ENCODE results near the gene NOXA1. TPM values are rescaled to one million over a fixed set of nuclear protein-coding genes. Genes with fewer than 3 reads are reported as not detected.

The NOXA1 gene
- total and polyA plus RNA-seq, 2 of the 8 experiments (the other 6 are each of a cell fraction or from before 2014, with no cell fraction given): 0.34 to 0.91 TPM

DNA sequence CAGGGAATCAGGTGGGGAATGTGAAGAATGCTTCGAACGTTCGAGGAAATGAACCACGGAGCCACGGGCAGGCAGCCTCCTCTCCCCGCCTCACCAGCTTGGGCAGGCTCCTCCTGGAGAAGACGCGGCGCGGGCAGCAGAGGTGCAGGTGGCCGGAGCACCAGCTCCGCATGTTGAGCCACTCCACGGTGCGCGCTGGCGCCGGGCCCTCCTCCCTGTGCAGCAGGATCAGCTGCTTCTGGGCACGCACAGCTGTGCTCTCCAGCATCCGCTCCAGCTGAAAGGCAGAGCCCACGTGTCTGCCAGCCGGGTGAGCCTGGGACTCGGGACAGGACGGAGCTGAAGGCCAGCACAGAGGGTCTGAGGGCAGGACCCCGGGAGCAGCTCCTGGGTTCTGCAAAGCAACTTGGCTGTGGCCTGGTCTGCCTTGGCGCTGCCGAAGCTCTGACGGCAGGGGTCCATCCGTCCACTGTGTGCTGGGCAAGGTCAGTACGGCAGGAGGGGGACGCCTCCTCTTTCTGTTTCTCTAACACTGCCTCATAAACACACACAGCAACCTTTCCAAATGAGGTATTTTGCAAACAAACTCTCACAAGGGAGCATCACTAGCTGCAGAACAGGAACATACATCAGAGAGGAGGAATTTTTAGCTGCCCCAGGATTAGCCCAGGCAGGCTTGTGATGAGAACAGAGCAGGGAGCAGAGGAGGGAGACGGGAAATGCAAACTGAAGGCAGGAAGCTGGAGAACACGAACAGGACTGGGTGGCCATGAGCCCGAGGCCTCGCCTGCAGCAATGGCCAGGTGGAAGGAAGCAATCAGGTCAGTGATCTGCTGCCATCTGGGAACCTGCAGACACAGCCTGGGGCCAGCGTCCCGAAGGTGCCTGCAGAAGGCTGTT, 56.0 kb downstream of the NOXA1 start:
- H4K8ac ChIP-seq (ENCODE audit: extremely low read depth, insufficient read depth, low read length): no peak overlapping the region; the same call in 1 of the 2 replicates
- no peak overlapping the region for H3K27ac ChIP-seq (ENCODE audit: low read depth, low read length)
- no peaks in the 10 kb centered on the region for H4K20me1 ChIP-seq (replicated peaks in 1 of 2; ENCODE audit: control insufficient read depth in 1 of 2, insufficient read depth in 2 of 2, low read length in 2 of 2)
- no peak overlapping the region; the same call in 1 of the 2 replicates for H2BK15ac ChIP-seq (ENCODE audit: low read length)
- FAIRE-seq (no peak), DNase-seq (ENCODE audit: low read depth in 1 of 2, low spot score in 2 of 2) (no peak)
- no peaks in the 10 kb centered on the region for H3K79me2 ChIP-seq (ENCODE audit: control insufficient read depth in 1 of 2, insufficient read depth in 2 of 2, low read length in 2 of 2)
- no peak overlapping the region for H2BK120ac ChIP-seq (replicated peaks; ENCODE audit: low read depth, low read length)
- H4K5ac ChIP-seq (ENCODE audit: insufficient read length, low read depth, low read length): no peak overlapping the region
- H3K9me3 ChIP-seq (ENCODE audit: insufficient read depth in 2 of 2, low read depth in 1 of 2, low read length in 1 of 2): peaks cover 4 to 10% of the 10 kb centered on the region in 2 experiments; a peak in 3 of 4 replicates
- H3K56ac ChIP-seq (replicated peaks; ENCODE audit: insufficient read length, low read depth, low read length): no peak overlapping the region
- H2BK20ac ChIP-seq (ENCODE audit: low read length): no peak overlapping the region
- 90% methylated on average over 30 of the region's 36 CpGs; no CpG with 5 or more reads in 1 of the 2 experiments for WGBS, 2 experiments (ENCODE audit: extremely low coverage in 1 of 2, insufficient coverage in 1 of 2, insufficient read length in 1 of 2, insufficient replicate concordance in 2 of 2, low coverage in 1 of 2, low lambda C conversion rate in 2 of 2, missing lambda C conversion rate in 1 of 2)
- H3K36me3 ChIP-seq (ENCODE audit: control insufficient read depth in 2 of 4, insufficient read depth in 4 of 4, low read length in 3 of 4): no peaks in the 10 kb centered on the region
- H3K4me3 ChIP-seq (ENCODE audit: extremely low read depth in 1 of 4, insufficient read depth in 2 of 4, low read depth in 3 of 4, low read length in 4 of 4): no peak overlapping the region
- no peak overlapping the region for H3K4ac ChIP-seq (replicated peaks; ENCODE audit: insufficient read length, low read depth, low read length)
- H2AK5ac ChIP-seq (ENCODE audit: low read depth, low read length): peak overlapping the region; percentile 40; the same call in 1 of the 2 replicates
- CTCF ChIA-PET (ENCODE audit: partially characterized antibody): interaction anchor here (0.6 to 1.6 kb wide), 8 partner anchors 11 to 101 kb away, joined by 3 to 4 read pairs (median 3); no protein-coding TSS in a partner anchor
- H3K18ac ChIP-seq (ENCODE audit: extremely low read depth, low read length): no peak overlapping the region
- H3K23me2 ChIP-seq (ENCODE audit: low read depth, low read length): no peaks in the 10 kb centered on the region
- H3K27me3 ChIP-seq (replicated peaks in 1 of 4; ENCODE audit: control insufficient read depth in 3 of 4, extremely low read depth in 1 of 4, insufficient read depth in 3 of 4, low read length in 3 of 4): no peaks in the 10 kb centered on the region; a peak in 1 of 7 replicates
- no peak overlapping the region; the same call in 1 of the 2 replicates for H2AFZ ChIP-seq (ENCODE audit: low read length)
- no peak overlapping the region for H4K91ac ChIP-seq (replicated peaks; ENCODE audit: insufficient read length, low read length)
- no peaks in the 10 kb centered on the region; a peak in 2 of 7 replicates for H3K4me1 ChIP-seq (replicated peaks in 1 of 4; ENCODE audit: control insufficient read depth in 3 of 4, insufficient read depth in 4 of 4, low read length in 3 of 4)
- no peak overlapping the region for H3K4me2 ChIP-seq (ENCODE audit: insufficient read depth in 1 of 2, low read depth in 2 of 2, low read length in 2 of 2)
- H2BK5ac ChIP-seq (ENCODE audit: low read depth, low read length): no peak overlapping the region
- H2BK12ac ChIP-seq (ENCODE audit: low read depth, low read length): no peak overlapping the region
- no peak overlapping the region for H3K9ac ChIP-seq (replicated peaks in 1 of 4; ENCODE audit: extremely low read depth in 1 of 4, low read depth in 3 of 4, low read length in 3 of 4)
- POLR2A ChIA-PET (ENCODE audit: partially characterized antibody): interaction anchor here (0.7 to 1.2 kb wide), 2 partner anchors 9 to 238 kb away, joined by 3 read pairs; partner anchors contain the start of gene TUBB4B
- no peak overlapping the region for H3K14ac ChIP-seq (ENCODE audit: insufficient read length)
- no peak overlapping the region for H3K23ac ChIP-seq (ENCODE audit: insufficient read length)
- no peaks in the 10 kb centered on the region for H3K79me1 ChIP-seq (ENCODE audit: low read depth, low read length)
- TF ChIP-seq NRF1 (IDR thresholded peaks at IDR 0.05; ENCODE audit: low read depth, low read length) (no peak), BCL11A (IDR thresholded peaks at IDR 0.05; ENCODE audit: low read depth in 2 of 2, low read length in 2 of 2) (no peak), SIX5 (IDR thresholded peaks at IDR 0.05; ENCODE audit: low read depth, low read length) (no peak), KDM4A (IDR thresholded peaks at IDR 0.05; ENCODE audit: low read depth, low read length, severe bottlenecking) (no peak), TEAD4 (IDR thresholded peaks at IDR 0.05; ENCODE audit: low read depth, low read length) (peak; percentile 69; the same call in 1 of the 2 replicates)
- TF ChIP-seq, protein P1, sequence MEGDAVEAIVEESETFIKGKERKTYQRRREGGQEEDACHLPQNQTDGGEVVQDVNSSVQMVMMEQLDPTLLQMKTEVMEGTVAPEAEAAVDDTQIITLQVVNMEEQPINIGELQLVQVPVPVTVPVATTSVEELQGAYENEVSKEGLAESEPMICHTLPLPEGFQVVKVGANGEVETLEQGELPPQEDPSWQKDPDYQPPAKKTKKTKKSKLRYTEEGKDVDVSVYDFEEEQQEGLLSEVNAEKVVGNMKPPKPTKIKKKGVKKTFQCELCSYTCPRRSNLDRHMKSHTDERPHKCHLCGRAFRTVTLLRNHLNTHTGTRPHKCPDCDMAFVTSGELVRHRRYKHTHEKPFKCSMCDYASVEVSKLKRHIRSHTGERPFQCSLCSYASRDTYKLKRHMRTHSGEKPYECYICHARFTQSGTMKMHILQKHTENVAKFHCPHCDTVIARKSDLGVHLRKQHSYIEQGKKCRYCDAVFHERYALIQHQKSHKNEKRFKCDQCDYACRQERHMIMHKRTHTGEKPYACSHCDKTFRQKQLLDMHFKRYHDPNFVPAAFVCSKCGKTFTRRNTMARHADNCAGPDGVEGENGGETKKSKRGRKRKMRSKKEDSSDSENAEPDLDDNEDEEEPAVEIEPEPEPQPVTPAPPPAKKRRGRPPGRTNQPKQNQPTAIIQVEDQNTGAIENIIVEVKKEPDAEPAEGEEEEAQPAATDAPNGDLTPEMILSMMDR (IDR thresholded peaks at IDR 0.05; ENCODE audit: control extremely low read depth in 1 of 3, insufficient read depth in 1 of 3, low read depth in 1 of 3, low read length in 3 of 3): no peak
- TF ChIP-seq, protein P2, sequence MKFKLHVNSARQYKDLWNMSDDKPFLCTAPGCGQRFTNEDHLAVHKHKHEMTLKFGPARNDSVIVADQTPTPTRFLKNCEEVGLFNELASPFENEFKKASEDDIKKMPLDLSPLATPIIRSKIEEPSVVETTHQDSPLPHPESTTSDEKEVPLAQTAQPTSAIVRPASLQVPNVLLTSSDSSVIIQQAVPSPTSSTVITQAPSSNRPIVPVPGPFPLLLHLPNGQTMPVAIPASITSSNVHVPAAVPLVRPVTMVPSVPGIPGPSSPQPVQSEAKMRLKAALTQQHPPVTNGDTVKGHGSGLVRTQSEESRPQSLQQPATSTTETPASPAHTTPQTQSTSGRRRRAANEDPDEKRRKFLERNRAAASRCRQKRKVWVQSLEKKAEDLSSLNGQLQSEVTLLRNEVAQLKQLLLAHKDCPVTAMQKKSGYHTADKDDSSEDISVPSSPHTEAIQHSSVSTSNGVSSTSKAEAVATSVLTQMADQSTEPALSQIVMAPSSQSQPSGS (IDR thresholded peaks at IDR 0.05; ENCODE audit: low read length): no peak
